DND-41 (cell line): ENCODE results near the gene CTXND1.

Experiments
- ATAC-seq: fragments of 200-7000 bp; cut with Tn5 transposase; 3 replicates; pipeline ENCODE4 v1.9.1; 2021; ENCODE audit warnings: low read depth; ENCODE audit not compliant: insufficient read depth
- DNase-seq: peaks from one replicate; pipeline ENCODE4 v3.0.0-alpha.2; 2020
- H2AFZ ChIP-seq: 2 replicates; pipeline ENCODE4 v1.6.0; 2012; ENCODE audit warnings: low read depth, low read length
- H3K27ac ChIP-seq: 2 replicates; pipeline ENCODE4 v1.5.1; 2012; ENCODE audit warnings: low read length, inconsistent platforms
- H3K27me3 ChIP-seq: fragments of 200-600 bp; sonication (generic); 2 replicates; pipeline ENCODE4 v1.6.0; 2012; ENCODE audit warnings: low read length, mild to moderate bottlenecking, inconsistent platforms; ENCODE audit not compliant: insufficient read depth, poor library complexity
- H3K36me3 ChIP-seq: 2 replicates; pipeline ENCODE4 v1.5.1; 2012; ENCODE audit warnings: low read length, inconsistent platforms; ENCODE audit not compliant: insufficient read depth
- H3K4me1 ChIP-seq: 2 replicates; pipeline ENCODE4 v1.5.1; 2012; ENCODE audit warnings: mild to moderate bottlenecking, low read length; ENCODE audit not compliant: insufficient read depth
- H3K4me2 ChIP-seq: 2 replicates; pipeline ENCODE4 v1.6.0; 2012; ENCODE audit warnings: mild to moderate bottlenecking, moderate library complexity, low read length, inconsistent platforms; ENCODE audit not compliant: insufficient read depth
- H3K4me3 ChIP-seq, 2 experiments: fragments of 200-600 bp in 1 of 2; shearing (Covaris generic) in 1 of 2; 2 replicates each; pipeline ENCODE4 v1.5.1; 2012 to 2016; ENCODE audit warnings: inconsistent platforms in 2 of 2, low read length in 2 of 2, mild to moderate bottlenecking in 2 of 2, low read depth in 1 of 2, moderate library complexity in 1 of 2
- H3K79me2 ChIP-seq: 2 replicates; pipeline ENCODE4 v1.6.0; 2012; ENCODE audit warnings: low read length, inconsistent platforms; ENCODE audit not compliant: insufficient read depth
- H3K9ac ChIP-seq: 2 replicates; pipeline ENCODE4 v1.6.0; 2012; ENCODE audit warnings: low read depth, mild to moderate bottlenecking, inconsistent platforms, low read length, moderate library complexity
- H3K9me3 ChIP-seq: 2 replicates; pipeline ENCODE4 v1.5.1; 2012; ENCODE audit warnings: low read length, moderate library complexity, mild to moderate bottlenecking, inconsistent platforms; ENCODE audit not compliant: insufficient read depth, severe bottlenecking
- H4K20me1 ChIP-seq: 2 replicates; pipeline ENCODE4 v1.6.0; 2012; ENCODE audit warnings: low read length; ENCODE audit not compliant: insufficient read depth
- CTCF ChIP-seq: IDR thresholded peaks from 2 replicates; pipeline ENCODE4 v1.5.1; 2012; ENCODE audit warnings: borderline replicate concordance, low read length, moderate library complexity, mild to moderate bottlenecking; ENCODE audit not compliant: poor library complexity, severe bottlenecking; ENCODE audit errors: extremely low read depth
- EZH2 ChIP-seq: IDR thresholded peaks from 3 replicates; pipeline ENCODE4 v1.6.1; 2012; ENCODE audit warnings: borderline replicate concordance, low read depth, mild to moderate bottlenecking, moderate library complexity, low read length, inconsistent platforms; ENCODE audit not compliant: severe bottlenecking

CTXND1 gene

GRCh38 chr15:80203361-80203885, 48.6 kb downstream of the CTXND1 start:
- no peaks in the 10 kb centered on the region for H3K79me2 ChIP-seq
- peaks cover 1% of the 10 kb centered on the region for H3K27me3 ChIP-seq
- TF ChIP-seq EZH2 = no peak
- TF ChIP-seq CTCF = no peak
- no peak overlapping the region for H3K4me3 ChIP-seq
- H3K4me1 ChIP-seq = no peaks in the 10 kb centered on the region
- H3K9ac ChIP-seq = no peak overlapping the region
- DNase-seq = no peak
- no peaks in the 10 kb centered on the region for H3K9me3 ChIP-seq
- no peak overlapping the region for H3K27ac ChIP-seq
- no peaks in the 10 kb centered on the region for H4K20me1 ChIP-seq
- no peak for ATAC-seq
- no peak overlapping the region for H2AFZ ChIP-seq
- no peaks in the 10 kb centered on the region for H3K36me3 ChIP-seq
- H3K4me2 ChIP-seq = no peak overlapping the region

DNA sequence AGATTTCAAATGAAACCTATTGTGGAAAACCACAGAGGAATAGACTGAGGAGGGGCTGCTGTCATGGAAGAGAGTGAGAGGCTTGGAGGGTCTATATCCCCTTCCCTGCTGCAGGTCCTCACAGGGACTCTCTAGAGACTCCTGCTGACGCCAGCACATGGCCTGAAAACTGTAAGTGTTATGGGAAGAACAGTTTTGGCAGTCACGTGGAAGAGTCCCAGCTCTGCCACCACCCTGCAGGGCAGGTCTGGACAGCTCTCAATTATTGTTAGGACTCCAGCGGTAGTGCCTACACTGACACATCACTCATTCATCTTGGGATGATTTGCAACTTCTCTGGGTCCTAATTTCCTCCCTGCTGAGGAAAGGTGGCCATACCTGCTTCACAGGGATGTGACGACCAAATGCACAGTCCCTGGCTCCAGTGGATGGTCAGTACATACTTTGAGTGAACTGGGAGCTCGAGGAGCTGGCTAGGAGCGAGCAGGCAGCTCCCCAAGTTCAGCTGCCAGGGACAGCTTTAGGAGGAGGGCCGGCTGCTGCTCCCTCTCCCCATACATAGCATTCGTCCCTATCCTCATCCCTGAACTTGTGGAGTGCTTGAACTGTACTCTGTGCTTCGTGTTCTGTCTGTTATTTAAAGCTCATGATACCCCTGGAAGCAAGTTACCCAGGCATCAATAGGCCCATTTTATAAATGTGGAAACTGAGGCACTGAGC, 49.2 kb downstream of the CTXND1 start:
- ATAC-seq (no peak), DNase-seq (no peak)
- no peak overlapping the region for H2AFZ ChIP-seq
- H3K27ac ChIP-seq = no peak overlapping the region
- no peaks in the 10 kb centered on the region for H3K36me3 ChIP-seq
- H4K20me1 ChIP-seq = no peaks in the 10 kb centered on the region
- no peaks in the 10 kb centered on the region for H3K9me3 ChIP-seq
- H3K4me2 ChIP-seq = no peak overlapping the region
- H3K4me1 ChIP-seq = no peaks in the 10 kb centered on the region
- H3K27me3 ChIP-seq = peaks cover 4% of the 10 kb centered on the region
- H3K9ac ChIP-seq = no peak overlapping the region
- TF ChIP-seq EZH2 (no peak), CTCF (no peak)
- H3K4me3 ChIP-seq = no peak overlapping the region
- no peaks in the 10 kb centered on the region for H3K79me2 ChIP-seq

DNA sequence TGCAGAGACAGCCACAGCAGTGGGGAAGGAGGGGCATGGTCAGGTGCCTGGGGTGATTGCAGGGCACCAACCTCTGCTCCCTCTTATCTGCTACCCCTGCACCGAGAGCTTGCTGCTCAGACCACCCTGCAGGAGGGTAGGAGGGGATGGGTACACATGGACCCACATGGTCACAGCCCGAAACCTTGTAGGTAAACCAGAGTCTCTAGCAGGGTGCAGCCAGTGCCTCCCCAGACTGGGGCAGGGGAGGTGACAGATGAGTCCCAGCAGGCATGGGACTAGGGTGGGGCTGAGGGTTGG, 50.0 kb downstream of the CTXND1 start:
- peaks cover 4% of the 10 kb centered on the region for H3K27me3 ChIP-seq
- no peak overlapping the region for H3K9ac ChIP-seq
- H3K36me3 ChIP-seq = no peaks in the 10 kb centered on the region
- H3K79me2 ChIP-seq = no peaks in the 10 kb centered on the region
- no peaks in the 10 kb centered on the region for H4K20me1 ChIP-seq
- H3K4me3 ChIP-seq = no peak overlapping the region
- H3K4me1 ChIP-seq = no peaks in the 10 kb centered on the region
- H3K9me3 ChIP-seq = no peaks in the 10 kb centered on the region
- DNase-seq (no peak), ATAC-seq (no peak)
- no peak overlapping the region for H3K4me2 ChIP-seq
- H2AFZ ChIP-seq = no peak overlapping the region
- no peak overlapping the region for H3K27ac ChIP-seq
- TF ChIP-seq EZH2 = no peak
- no peak for TF ChIP-seq CTCF
